ENCODE measurements around the gene INIP. TPM values are rescaled to one million over a fixed set of nuclear protein-coding genes. Genes with fewer than 3 reads are reported as not detected.

INIP gene
- total RNA-seq, 2 donors from 2014 or later = 26.1 to 36.1 TPM

DNA sequence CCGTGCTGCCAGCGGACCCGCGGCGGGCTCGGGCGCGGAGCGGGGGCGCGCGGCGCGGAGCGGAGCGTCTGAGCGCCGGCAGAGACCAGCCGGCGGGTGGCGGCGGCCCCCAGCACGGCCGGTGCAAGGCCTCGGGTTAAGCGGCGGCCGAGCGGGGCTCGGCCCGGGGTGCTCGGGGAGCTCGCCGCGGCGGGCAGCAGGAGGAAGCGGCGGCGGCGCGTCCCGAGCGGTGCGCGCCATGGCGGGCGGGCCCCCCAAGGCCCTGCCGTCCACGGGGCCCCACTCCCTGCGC, 32.8 kb upstream of the INIP start:
- DNase-seq = no peak
- Histone ChIP-seq H3K4me3 (peak overlapping the region; percentile 79), H3K27me3 (no peaks in the 10 kb centered on the region), H3K9ac (ENCODE audit: low read depth in 2 of 2, low read length in 2 of 2) (peak overlapping the region; percentile 92 to 96), H3K27ac (peak overlapping the region; percentile 78), H3K36me3 (no peaks in the 10 kb centered on the region), H3K4me1 (peaks cover 28% of the 10 kb centered on the region), H3K9me3 (no peaks in the 10 kb centered on the region)
- intact Hi-C loops (cut with DNase I) = no loop called here
- no peak for TF ChIP-seq CTCF (IDR thresholded peaks at IDR 0.05)

GRCh38 chr9:112750016-112750763, 32.3 kb upstream of the INIP start, which contains the start of gene SNX30:
SNX30 (plus strand) TSS chr9:112750760; CDS start chr9:112751002, 242 bp downstream.
- peak within 1 kb of the TSS; percentile 92 to 96 for H3K9ac ChIP-seq (ENCODE audit: low read depth in 2 of 2, low read length in 2 of 2)
- intact Hi-C loops (cut with DNase I) = no loop called here
- H3K4me1 ChIP-seq = peaks cover 23% of the 10 kb centered on the region
- no peaks in the 10 kb centered on the region for H3K9me3 ChIP-seq
- peak; percentile 91 for DNase-seq
- H3K27ac ChIP-seq = peak within 1 kb of the TSS; percentile 78
- H3K36me3 ChIP-seq = no peaks in the 10 kb centered on the region
- H3K4me3 ChIP-seq = peak within 1 kb of the TSS; percentile 79
- TF ChIP-seq CTCF (IDR thresholded peaks at IDR 0.05) = no peak
- H3K27me3 ChIP-seq = no peaks in the 10 kb centered on the region

- no peak overlapping the region for H3K27ac ChIP-seq
- H3K36me3 ChIP-seq = no peaks in the 10 kb centered on the region
- intact Hi-C loops (cut with DNase I) = no loop called here
- H3K9me3 ChIP-seq = no peaks in the 10 kb centered on the region
- peaks cover 4% of the 10 kb centered on the region for H3K4me1 ChIP-seq
- no peak for TF ChIP-seq CTCF (IDR thresholded peaks at IDR 0.05)
- H3K9ac ChIP-seq (ENCODE audit: low read depth in 2 of 2, low read length in 2 of 2) = no peak overlapping the region
- no peak for DNase-seq
- no peaks in the 10 kb centered on the region for H3K27me3 ChIP-seq
- no peak overlapping the region for H3K4me3 ChIP-seq
Observed at GRCh38 chr9:112747094-112747493, 29.2 kb upstream of the INIP start.

GRCh38 chr9:112744177-112744576, 26.3 kb upstream of the INIP start:
- Histone ChIP-seq H3K4me3 (no peak overlapping the region), H3K36me3 (no peaks in the 10 kb centered on the region), H3K9me3 (no peaks in the 10 kb centered on the region), H3K27ac (no peak overlapping the region), H3K9ac (ENCODE audit: low read depth in 2 of 2, low read length in 2 of 2) (no peak overlapping the region), H3K27me3 (no peaks in the 10 kb centered on the region), H3K4me1 (no peaks in the 10 kb centered on the region)
- no peak for TF ChIP-seq CTCF (IDR thresholded peaks at IDR 0.05)
- DNase-seq = no peak
- intact Hi-C loops (cut with DNase I) = no loop called here

GRCh38 chr9:112743216-112743836, 25.4 kb upstream of the INIP start:
- TF ChIP-seq CTCF (IDR thresholded peaks at IDR 0.05) = peak; percentile 12
- DNase-seq = no peak
- no peak overlapping the region for H3K27ac ChIP-seq
- no peak overlapping the region for H3K4me3 ChIP-seq
- H3K4me1 ChIP-seq = no peaks in the 10 kb centered on the region
- no peaks in the 10 kb centered on the region for H3K36me3 ChIP-seq
- intact Hi-C loops (cut with DNase I) = no loop called here
- H3K27me3 ChIP-seq = no peaks in the 10 kb centered on the region
- H3K9ac ChIP-seq (ENCODE audit: low read depth in 2 of 2, low read length in 2 of 2) = no peak overlapping the region
- H3K9me3 ChIP-seq = no peaks in the 10 kb centered on the region

Measured in colonic mucosa (tissue), 4 donors.